Nephron progenitor cell (in vitro differentiated cells): ENCODE results near the gene CLDN7.

ENCODE experiments used
- DNase-seq: peaks from one replicate; pipeline ENCODE4 v3.0.0; 2021
- H3K27ac Mint-ChIP-seq: 2 replicates; pipeline ENCODE4 v1.8.0; 2021; ENCODE audit warnings: mild to moderate bottlenecking, moderate library complexity, mixed read lengths
- H3K27me3 Mint-ChIP-seq: 2 replicates; pipeline ENCODE4 v1.8.0; 2021; ENCODE audit warnings: mild to moderate bottlenecking, low read depth, mixed read lengths; ENCODE audit not compliant: poor library complexity
- H3K36me3 Mint-ChIP-seq: 2 replicates; pipeline ENCODE4 v1.8.0; 2021; ENCODE audit warnings: low read depth, mixed read lengths
- H3K4me1 Mint-ChIP-seq: 2 replicates; pipeline ENCODE4 v1.8.0; 2021; ENCODE audit warnings: mixed read lengths
- H3K4me3 Mint-ChIP-seq: 2 replicates; pipeline ENCODE4 v1.8.0; 2021; ENCODE audit warnings: mild to moderate bottlenecking, moderate library complexity, mixed read lengths
- H3K9me3 Mint-ChIP-seq: 2 replicates; pipeline ENCODE4 v1.8.0; 2021; ENCODE audit warnings: mild to moderate bottlenecking, moderate library complexity, mixed read lengths
- CTCF ChIP-seq: fragments of 200-600 bp; sonication (generic); IDR thresholded peaks from 2 replicates; pipeline ENCODE4 v1.5.0; 2021; ENCODE audit warnings: antibody characterized with exemption

The CLDN7 gene

GRCh38 chr17:7306911-7307685 is 44.8 kb upstream of the CLDN7 start, which contains the start of gene EIF5A:
Gene EIF5A (plus strand): TSS chr17:7307628. CDS start chr17:7309636, 2,008 bp downstream.
- peaks cover 9% of the 10 kb centered on the region for H3K27me3 Mint-ChIP-seq
- peaks cover 29% of the 10 kb centered on the region for H3K36me3 Mint-ChIP-seq
- peaks cover 4% of the 10 kb centered on the region for H3K9me3 Mint-ChIP-seq
- peak within 1 kb of the TSS; percentile 94 for H3K4me3 Mint-ChIP-seq
- no peak for TF ChIP-seq CTCF
- peak; percentile 100 for DNase-seq
- H3K27ac Mint-ChIP-seq, result peak within 1 kb of the TSS; percentile 99
- peaks cover 34% of the 10 kb centered on the region for H3K4me1 Mint-ChIP-seq

- DNase-seq, result no peak
- H3K4me3 Mint-ChIP-seq, result peak overlapping the region; percentile 17
Observed at GRCh38 chr17:7304179-7304578, 41.9 kb upstream of the CLDN7 start.

GRCh38 chr17:7296189-7296861 is 34.0 kb upstream of the CLDN7 start:
- Mint-ChIP-seq H3K4me1 (peaks cover 39% of the 10 kb centered on the region), H3K9me3 (no peaks in the 10 kb centered on the region), H3K27ac (no peak overlapping the region), H3K36me3 (no peaks in the 10 kb centered on the region), H3K4me3 (peak overlapping the region; percentile 61), H3K27me3 (peaks cover 80% of the 10 kb centered on the region)
- DNase-seq, result peak; percentile 94
- TF ChIP-seq CTCF, result peak; percentile 88

More at GRCh38 chr17:7304179-7304578, 41.9 kb upstream of the CLDN7 start:
- no peak for TF ChIP-seq CTCF
- Mint-ChIP-seq H3K4me1 (peaks cover 13% of the 10 kb centered on the region), H3K27ac (no peak overlapping the region), H3K36me3 (peaks cover 2% of the 10 kb centered on the region), H3K27me3 (peaks cover 29% of the 10 kb centered on the region), H3K9me3 (peaks cover 4% of the 10 kb centered on the region)

DNA sequence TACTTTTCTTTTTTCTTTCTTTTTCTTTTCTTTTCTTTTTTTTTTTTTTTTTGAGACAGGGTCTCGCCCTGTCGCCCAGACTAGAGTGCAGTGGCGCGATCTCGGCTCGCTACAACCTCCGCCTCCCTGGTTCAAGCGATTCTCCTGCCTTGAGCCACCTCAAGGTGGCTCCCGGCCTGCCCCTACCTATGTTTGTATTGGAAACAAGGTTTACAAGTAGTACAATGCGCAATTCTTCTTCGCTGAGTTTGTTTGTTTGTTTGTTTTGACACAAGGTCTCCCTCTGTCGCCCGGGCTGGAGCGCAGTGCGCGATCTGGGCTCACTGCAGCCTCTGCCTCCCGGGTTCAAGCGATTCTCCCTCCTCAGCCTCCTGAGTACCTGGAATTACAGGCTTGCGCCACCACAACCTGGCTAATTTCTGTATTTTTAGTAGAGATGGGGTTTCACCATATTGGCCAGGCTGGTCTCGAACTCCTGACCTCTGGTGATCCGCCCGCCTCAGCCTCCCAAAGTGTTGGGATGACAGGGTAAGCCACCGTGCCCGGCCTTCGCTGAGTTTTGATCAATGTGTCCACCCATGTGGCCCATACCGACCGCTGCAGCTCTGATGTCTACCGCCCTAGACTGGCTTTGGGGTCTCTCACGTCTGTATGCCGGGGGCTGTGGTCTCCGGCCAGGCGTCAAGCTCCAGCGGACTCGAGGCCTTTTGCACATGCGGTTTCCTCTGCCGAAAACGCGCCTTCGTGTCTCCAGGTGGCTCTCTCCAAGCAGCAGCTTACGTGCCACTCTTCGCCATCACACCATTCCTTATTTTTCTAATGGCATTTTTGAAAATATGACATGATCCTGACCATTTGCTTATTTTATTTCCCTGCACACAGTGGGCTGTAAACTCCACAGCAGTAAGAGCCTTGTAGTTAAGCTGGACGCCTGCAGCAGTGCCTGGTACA is 33.2 kb upstream of the CLDN7 start:
- Mint-ChIP-seq H3K27ac (no peak overlapping the region), H3K27me3 (peaks cover 76% of the 10 kb centered on the region), H3K36me3 (no peaks in the 10 kb centered on the region), H3K4me3 (peak overlapping the region; percentile 79), H3K4me1 (peaks cover 44% of the 10 kb centered on the region), H3K9me3 (no peaks in the 10 kb centered on the region)
- no peak for TF ChIP-seq CTCF
- DNase-seq, result no peak

DNA sequence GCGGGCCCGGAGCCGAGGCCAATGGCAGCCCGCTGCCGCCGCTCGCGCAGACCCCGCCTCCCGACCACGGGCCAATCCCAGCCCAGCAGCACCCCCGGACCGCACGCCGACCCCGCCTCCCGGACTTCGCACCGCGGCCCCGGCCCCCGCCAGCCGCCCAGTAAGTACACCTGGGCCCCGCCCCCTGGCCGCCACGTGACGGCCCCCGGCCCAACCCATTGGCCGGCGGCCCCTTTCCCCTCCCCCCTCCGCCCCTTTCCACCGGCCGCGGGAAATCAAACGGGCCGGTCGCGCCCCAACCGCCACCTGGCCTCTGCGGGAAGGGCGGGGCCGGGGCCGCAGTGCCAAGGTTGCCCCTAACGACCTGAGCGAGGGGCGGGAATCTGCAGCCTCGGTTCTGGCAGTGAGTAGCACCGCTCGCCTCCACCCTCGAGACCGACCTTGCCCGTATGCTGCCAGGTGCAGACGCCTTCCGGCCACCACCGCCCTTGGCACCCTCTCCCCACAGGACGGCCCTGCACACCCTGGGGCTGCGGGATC is 32.4 kb upstream of the CLDN7 start, which contains the start of gene YBX2:
TSS of gene YBX2 (minus strand) at position 26 of the 540 bp plus-strand sequence. CDS start 139 bp downstream, outside the sequence.
- no peaks in the 10 kb centered on the region for H3K9me3 Mint-ChIP-seq
- peaks cover 67% of the 10 kb centered on the region for H3K27me3 Mint-ChIP-seq
- peaks cover 50% of the 10 kb centered on the region for H3K4me1 Mint-ChIP-seq
- no peak within 1 kb of the TSS for H3K27ac Mint-ChIP-seq
- peak within 1 kb of the TSS; percentile 79 for H3K4me3 Mint-ChIP-seq
- TF ChIP-seq CTCF, result no peak
- no peaks in the 10 kb centered on the region for H3K36me3 Mint-ChIP-seq
- peak; percentile 93 for DNase-seq
